Keratinocyte (primary cell): ENCODE data around the gene ZNF333. TPM values are rescaled to one million over a fixed set of nuclear protein-coding genes. Genes with fewer than 3 reads are reported as not detected.
A peak's percentile ranks its signal among the peaks of the same experiment; 100 is the strongest.
"Not testable (repeated sequence)": the region's sequence is repeated elsewhere in the genome, so short reads cannot be mapped to it uniquely, and the experiment has no call there.

ENCODE experiments used
- DNase-seq: peaks from one replicate; pipeline ENCODE4 v3.0.0-alpha.2; 2011; ENCODE audit warnings: low read depth, missing footprints, low spot score
- FAIRE-seq: peaks from 2 replicates; lab custom pipeline; 2011; peaks lifted over from hg19 to GRCh38; lab: Jason Lieb, UNC
- H2AFZ ChIP-seq: 2 replicates; pipeline ENCODE4 v1.6.0; 2012; ENCODE audit warnings: low read length, control low read depth, inconsistent platforms; ENCODE audit not compliant: control insufficient read depth
- H3K27ac ChIP-seq: 2 replicates; pipeline ENCODE4 v1.5.1; 2011; ENCODE audit warnings: low read length; ENCODE audit not compliant: control insufficient read depth, insufficient read depth
- H3K27me3 ChIP-seq: 3 replicates; pipeline ENCODE4 v1.6.0; 2011; ENCODE audit warnings: low read length; ENCODE audit not compliant: control insufficient read depth, insufficient read depth; ENCODE audit errors: extremely low read depth
- H3K36me3 ChIP-seq, 2 experiments: 2 replicates in 1 of 2; 3 replicates in 1 of 2; pipeline ENCODE4 v1.5.1; 2011; ENCODE audit warnings: low read length in 2 of 2, mild to moderate bottlenecking in 1 of 2; ENCODE audit not compliant: control insufficient read depth in 2 of 2, insufficient read depth in 2 of 2; ENCODE audit errors: extremely low read depth in 1 of 2
- H3K4me1 ChIP-seq: 3 replicates; pipeline ENCODE4 v1.5.1; 2011; ENCODE audit warnings: low read length; ENCODE audit not compliant: control insufficient read depth, insufficient read depth; ENCODE audit errors: extremely low read depth
- H3K4me2 ChIP-seq: 3 replicates; pipeline ENCODE4 v1.6.0; 2011; ENCODE audit warnings: low read depth, low read length; ENCODE audit not compliant: control insufficient read depth, insufficient read depth; ENCODE audit errors: extremely low read depth
- H3K4me3 ChIP-seq, 3 experiments: fragments of 200-600 bp in 1 of 3; sonication (generic) in 1 of 3; 2 replicates in 2 of 3; 3 replicates in 1 of 3; pipeline ENCODE4 v1.5.1; 2011 to 2016; ENCODE audit warnings: low read length in 3 of 3, mild to moderate bottlenecking in 3 of 3, control low read depth in 2 of 3, inconsistent platforms in 1 of 3, low read depth in 1 of 3, mixed read lengths in 1 of 3, mixed run types in 1 of 3, moderate library complexity in 1 of 3; ENCODE audit not compliant: control insufficient read depth in 2 of 3, insufficient read depth in 2 of 3; ENCODE audit errors: extremely low read depth in 1 of 3
- H3K79me2 ChIP-seq: 2 replicates; pipeline ENCODE4 v1.6.0; 2012; ENCODE audit warnings: low read length; ENCODE audit not compliant: control insufficient read depth, insufficient read depth
- H3K9ac ChIP-seq: 3 replicates; pipeline ENCODE4 v1.6.0; 2011; ENCODE audit warnings: low read length; ENCODE audit not compliant: control insufficient read depth, insufficient read depth; ENCODE audit errors: extremely low read depth
- H3K9me1 ChIP-seq: 3 replicates; pipeline ENCODE4 v1.6.0; 2011; ENCODE audit warnings: low read length; ENCODE audit not compliant: control insufficient read depth, insufficient read depth; ENCODE audit errors: extremely low read depth
- H3K9me3 ChIP-seq: 2 replicates; pipeline ENCODE4 v1.5.1; 2012; ENCODE audit warnings: low read depth, low read length; ENCODE audit not compliant: control insufficient read depth
- H4K20me1 ChIP-seq: 3 replicates; pipeline ENCODE4 v1.6.0; 2011; ENCODE audit warnings: low read length; ENCODE audit not compliant: control insufficient read depth, insufficient read depth; ENCODE audit errors: extremely low read depth
- EZH2 ChIP-seq: IDR thresholded peaks from one replicate; pipeline ENCODE4 v1.6.1; 2012; ENCODE audit warnings: inconsistent platforms, mild to moderate bottlenecking, low read length, moderate library complexity
- dilution Hi-C: fragments of 300-500 bp; cut with MboI; formaldehyde crosslinking; loops from one replicate; pipeline ENCODE4 v1.7.0; 2020; ENCODE audit warnings: low sequenced_read_pairs; ENCODE audit not compliant: extremely low pct_ligation_motif_present
- polyA plus RNA-seq, 5 experiments: library from polyadenylated mRNA; depleted of rRNA in 3 of 5; stranded (reverse) in 3 of 5; stranded (forward) in 1 of 5; unstranded in 1 of 5; fragments of >200 nt; gene quantifications; 1 replicate in 1 of 5; 2 replicates in 3 of 5; 3 replicates in 1 of 5; pipeline versions ENCODE4 v1.2.1 to v1.2.3, GENCODE V29; 2011 to 2012; ENCODE audit warnings: missing spikeins in 2 of 5, low read depth in 1 of 5, low replicate concordance in 1 of 5
- TF ChIP-seq, protein P1 (sequence below), 3 experiments: IDR thresholded peaks in 1 of 3; conservative IDR thresholded peaks in 1 of 3; optimal IDR thresholded peaks in 1 of 3; 2 replicates in 2 of 3; 3 replicates in 1 of 3; pipeline versions ENCODE3 to v1.5.1; 2011; ENCODE audit warnings: low read length in 3 of 3, mild to moderate bottlenecking in 3 of 3, moderate library complexity in 2 of 3, control low read depth in 1 of 3, inconsistent platforms in 1 of 3; ENCODE audit not compliant: insufficient read depth in 2 of 3; ENCODE audit errors: extremely low read depth in 1 of 3

ZNF333 gene
- polyA plus RNA-seq, 1 donor (not counting 4 experiments of a cell fraction or from before 2014, with no cell fraction given), result 3.6 TPM

DNA sequence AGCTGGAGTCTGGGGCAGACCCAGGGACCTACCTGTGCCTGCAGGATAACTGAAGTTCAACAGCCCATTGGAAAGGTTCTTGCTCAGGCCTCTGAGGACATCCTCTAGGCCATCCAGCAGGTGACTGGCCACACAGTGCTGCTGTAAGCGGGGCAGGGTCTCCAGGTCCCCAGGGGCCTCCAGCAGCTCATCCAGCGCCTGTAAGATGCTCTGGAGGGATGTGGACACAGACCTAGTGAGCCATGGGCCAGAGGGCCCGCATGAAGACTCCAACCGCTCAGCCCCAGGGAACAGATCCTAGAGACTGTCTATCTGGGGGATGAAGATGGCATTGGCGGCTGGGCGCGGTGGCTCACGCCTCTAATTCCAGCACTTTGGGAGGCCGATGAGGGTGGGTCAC, 74.6 kb downstream of the ZNF333 start:
- DNase-seq, result no peak

DNA sequence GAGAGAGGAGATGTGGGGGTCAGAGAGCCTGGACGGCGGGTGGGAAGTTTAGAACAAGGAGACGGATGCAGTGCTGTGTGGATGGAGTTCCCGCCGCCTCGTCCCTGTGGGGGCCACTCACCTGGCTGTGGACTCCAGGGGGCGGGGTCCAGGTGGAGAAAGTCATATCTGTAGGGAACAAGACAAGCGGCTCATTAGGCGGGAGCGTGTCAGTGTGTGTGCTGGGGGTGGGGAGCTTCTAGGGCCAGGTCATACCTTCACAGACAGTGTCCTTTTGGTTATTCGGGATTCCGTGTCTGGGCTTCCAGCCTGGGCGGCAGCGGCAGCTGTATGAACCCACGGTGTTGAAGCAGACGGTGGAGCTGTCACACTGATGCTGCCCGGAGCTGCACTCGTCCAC, 75.6 kb downstream of the ZNF333 start:
- H4K20me1 ChIP-seq, H3K9me3 ChIP-seq, FAIRE-seq, H2AFZ ChIP-seq, H3K9ac ChIP-seq, H3K4me3 ChIP-seq, H3K4me1 ChIP-seq, H3K9me1 ChIP-seq, H3K27ac ChIP-seq, H3K27me3 ChIP-seq, DNase-seq, H3K4me2 ChIP-seq, dilution Hi-C loops, H3K79me2 ChIP-seq: not testable (repeated sequence)
- peaks cover 0 to 23% of the 10 kb centered on the region in 2 experiments for H3K36me3 ChIP-seq

More for the DNA sequence above, 74.6 kb downstream of the ZNF333 start:
- no peak for TF ChIP-seq EZH2
- TF ChIP-seq, protein P1, sequence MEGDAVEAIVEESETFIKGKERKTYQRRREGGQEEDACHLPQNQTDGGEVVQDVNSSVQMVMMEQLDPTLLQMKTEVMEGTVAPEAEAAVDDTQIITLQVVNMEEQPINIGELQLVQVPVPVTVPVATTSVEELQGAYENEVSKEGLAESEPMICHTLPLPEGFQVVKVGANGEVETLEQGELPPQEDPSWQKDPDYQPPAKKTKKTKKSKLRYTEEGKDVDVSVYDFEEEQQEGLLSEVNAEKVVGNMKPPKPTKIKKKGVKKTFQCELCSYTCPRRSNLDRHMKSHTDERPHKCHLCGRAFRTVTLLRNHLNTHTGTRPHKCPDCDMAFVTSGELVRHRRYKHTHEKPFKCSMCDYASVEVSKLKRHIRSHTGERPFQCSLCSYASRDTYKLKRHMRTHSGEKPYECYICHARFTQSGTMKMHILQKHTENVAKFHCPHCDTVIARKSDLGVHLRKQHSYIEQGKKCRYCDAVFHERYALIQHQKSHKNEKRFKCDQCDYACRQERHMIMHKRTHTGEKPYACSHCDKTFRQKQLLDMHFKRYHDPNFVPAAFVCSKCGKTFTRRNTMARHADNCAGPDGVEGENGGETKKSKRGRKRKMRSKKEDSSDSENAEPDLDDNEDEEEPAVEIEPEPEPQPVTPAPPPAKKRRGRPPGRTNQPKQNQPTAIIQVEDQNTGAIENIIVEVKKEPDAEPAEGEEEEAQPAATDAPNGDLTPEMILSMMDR (optimal IDR thresholded peaks at IDR 0.05 in 1 of 3, IDR thresholded peaks at IDR 0.05 in 1 of 3, conservative IDR thresholded peaks at IDR 0.05 in 1 of 3; ENCODE audit: extremely low read depth in 1 of 3, insufficient read depth in 2 of 3, low read length in 3 of 3), result no peak
- H3K9me3 ChIP-seq, result no peaks in the 10 kb centered on the region
- H3K4me3 ChIP-seq, result no peak overlapping the region
- H3K9ac ChIP-seq, result no peak overlapping the region
- H3K36me3 ChIP-seq, result peaks cover 0 to 19% of the 10 kb centered on the region in 2 experiments
- dilution Hi-C loops, result no loop called here
- no peak overlapping the region for H3K4me2 ChIP-seq
- no peaks in the 10 kb centered on the region for H3K9me1 ChIP-seq
- no peak overlapping the region for H2AFZ ChIP-seq
- no peaks in the 10 kb centered on the region for H3K4me1 ChIP-seq
- FAIRE-seq, result no peak
- H3K27me3 ChIP-seq, result no peaks in the 10 kb centered on the region
- no peaks in the 10 kb centered on the region for H4K20me1 ChIP-seq
- no peaks in the 10 kb centered on the region for H3K79me2 ChIP-seq
- H3K27ac ChIP-seq, result no peak overlapping the region

DNA sequence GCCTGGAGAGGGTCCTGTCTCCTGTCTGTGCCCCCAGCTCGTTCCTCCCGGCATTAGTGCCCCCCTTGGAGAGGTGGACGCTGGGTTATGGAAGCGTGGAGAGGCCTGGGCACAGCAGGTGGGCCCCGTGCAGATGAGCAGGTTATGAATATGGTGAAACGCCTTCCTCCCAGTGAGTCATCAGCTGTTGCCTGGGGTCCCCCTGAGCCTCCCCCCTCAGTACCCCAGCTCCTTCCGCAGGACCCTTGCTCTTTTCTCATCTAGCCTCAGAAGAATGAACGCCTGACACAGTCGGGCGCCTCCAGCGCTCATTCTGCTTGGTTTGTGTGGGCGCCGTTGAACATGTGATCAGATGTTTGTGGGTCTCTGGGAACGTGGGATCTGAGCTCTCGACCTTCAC, 76.0 kb downstream of the ZNF333 start:
- H4K20me1 ChIP-seq, H3K27me3 ChIP-seq, H3K4me1 ChIP-seq, dilution Hi-C loops, H3K9me3 ChIP-seq, H2AFZ ChIP-seq, H3K79me2 ChIP-seq, H3K9me1 ChIP-seq, DNase-seq, H3K4me3 ChIP-seq, H3K9ac ChIP-seq, H3K27ac ChIP-seq, H3K4me2 ChIP-seq: not testable (repeated sequence)
- peak; percentile 29 for FAIRE-seq
- H3K36me3 ChIP-seq, result peaks cover 0 to 23% of the 10 kb centered on the region in 2 experiments
